GM20431 (cell line): ENCODE results near the gene UBTD2.
"Not testable (repeated sequence)": the region's sequence is repeated elsewhere in the genome, so short reads cannot be mapped to it uniquely, and the experiment has no call there.

Source experiments
- in situ Hi-C: fragments of 300-500 bp; cut with MseI, MboI; formaldehyde crosslinking; loops from one replicate; pipeline ENCODE4 v1.15.0; 2020; ENCODE audit warnings: low sequenced_read_pairs; ENCODE audit not compliant: unreplicated experiment

The UBTD2 gene

DNA sequence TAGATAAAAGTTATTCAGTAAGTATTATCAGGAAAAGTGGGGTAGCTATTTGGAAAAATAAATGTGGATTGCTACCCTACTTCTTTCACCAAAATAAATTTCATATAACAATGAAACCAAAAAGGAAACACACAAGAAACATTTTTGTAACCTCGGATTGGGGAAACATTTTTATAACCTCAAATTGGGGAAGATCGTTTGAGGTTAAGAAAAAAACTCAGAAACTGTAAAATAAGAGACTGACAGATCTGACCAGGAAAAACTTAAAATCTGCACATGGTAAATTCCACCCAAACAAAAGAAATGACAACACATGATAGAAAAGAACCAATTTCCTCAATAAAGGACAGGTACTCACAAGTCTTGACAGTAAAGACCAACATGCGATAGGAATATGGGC is 76.1 kb downstream of the UBTD2 start:
- in situ Hi-C loops: no loop called here

DNA sequence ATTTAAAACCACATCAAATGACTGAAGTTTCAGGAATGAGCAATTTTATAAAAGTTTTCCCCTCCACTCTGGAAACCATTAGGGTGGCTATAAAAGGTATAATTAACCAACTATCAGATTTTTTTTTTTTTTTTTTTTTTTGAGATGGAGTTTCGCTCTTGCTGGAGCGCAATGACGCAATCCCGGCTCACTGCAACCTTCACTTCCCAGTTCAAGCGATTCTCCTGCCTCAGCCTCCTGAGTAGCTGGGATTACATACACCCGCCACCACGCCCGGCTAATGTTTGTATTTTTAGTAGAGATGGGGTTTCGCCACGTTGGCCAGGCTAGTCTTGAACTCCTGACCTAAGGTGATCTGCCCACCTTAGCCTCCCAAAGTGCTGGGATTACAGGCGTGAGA is 77.6 kb downstream of the UBTD2 start:
- in situ Hi-C loops: not testable (repeated sequence)

DNA sequence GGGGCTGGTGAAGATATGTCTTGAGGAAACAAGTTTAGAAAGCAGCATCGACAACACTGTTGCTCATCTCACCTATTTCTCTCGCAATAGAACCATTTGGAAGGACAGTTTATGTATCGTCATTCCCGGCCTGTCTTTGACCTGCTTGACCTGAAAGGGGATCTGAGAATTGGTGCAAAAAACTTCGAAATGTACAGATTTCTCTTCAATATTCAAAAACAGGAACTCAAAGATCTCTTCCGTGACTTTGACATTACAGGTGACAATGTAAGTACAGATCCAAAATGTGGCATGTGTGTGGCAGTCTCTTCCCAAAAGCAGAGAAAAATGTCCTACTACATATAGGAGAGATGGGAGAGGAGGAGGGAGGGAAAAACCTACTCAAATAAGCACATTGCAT is 83.1 kb downstream of the UBTD2 start:
- in situ Hi-C loops: no loop called here

DNA sequence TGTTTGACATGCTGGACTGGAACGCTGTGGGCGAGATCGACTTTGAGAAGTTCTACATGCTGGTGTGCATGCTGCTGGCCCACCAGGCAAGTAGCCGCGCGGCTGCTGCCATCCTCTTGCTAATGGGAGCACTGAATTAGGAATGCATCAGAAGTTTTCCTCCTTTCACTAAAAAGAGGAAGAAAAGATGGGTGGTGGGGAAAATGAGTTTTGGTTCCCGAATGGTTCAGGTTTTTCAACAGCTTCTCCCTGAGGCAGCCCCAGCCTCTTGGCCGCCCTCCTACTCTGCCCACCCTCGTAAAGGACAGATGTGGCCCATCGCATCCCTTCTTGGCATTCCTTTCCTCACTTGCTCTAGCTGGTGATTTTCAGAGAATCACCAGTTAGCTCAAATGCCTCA is 84.1 kb downstream of the UBTD2 start:
- in situ Hi-C loops: no loop called here

DNA sequence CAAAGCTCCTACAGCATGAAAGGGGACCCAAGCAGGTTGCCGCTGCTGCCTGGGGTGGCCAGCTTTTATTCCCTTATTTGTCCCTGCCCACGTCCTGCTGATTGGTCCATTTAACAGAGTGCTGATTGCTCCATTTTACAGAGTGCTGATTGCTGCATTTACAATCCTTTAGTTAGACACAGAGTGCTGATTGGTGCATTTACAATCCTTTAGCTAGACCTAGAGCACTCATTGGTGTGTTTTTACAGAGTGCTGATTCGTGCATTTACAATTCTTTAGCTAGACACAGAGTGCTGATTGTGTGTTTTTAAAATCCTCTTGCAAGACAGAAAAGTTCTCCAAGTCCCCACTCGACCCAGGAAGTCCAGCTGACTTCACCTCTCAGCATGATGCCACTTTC is 85.8 kb downstream of the UBTD2 start:
- in situ Hi-C loops: not testable (repeated sequence)

DNA sequence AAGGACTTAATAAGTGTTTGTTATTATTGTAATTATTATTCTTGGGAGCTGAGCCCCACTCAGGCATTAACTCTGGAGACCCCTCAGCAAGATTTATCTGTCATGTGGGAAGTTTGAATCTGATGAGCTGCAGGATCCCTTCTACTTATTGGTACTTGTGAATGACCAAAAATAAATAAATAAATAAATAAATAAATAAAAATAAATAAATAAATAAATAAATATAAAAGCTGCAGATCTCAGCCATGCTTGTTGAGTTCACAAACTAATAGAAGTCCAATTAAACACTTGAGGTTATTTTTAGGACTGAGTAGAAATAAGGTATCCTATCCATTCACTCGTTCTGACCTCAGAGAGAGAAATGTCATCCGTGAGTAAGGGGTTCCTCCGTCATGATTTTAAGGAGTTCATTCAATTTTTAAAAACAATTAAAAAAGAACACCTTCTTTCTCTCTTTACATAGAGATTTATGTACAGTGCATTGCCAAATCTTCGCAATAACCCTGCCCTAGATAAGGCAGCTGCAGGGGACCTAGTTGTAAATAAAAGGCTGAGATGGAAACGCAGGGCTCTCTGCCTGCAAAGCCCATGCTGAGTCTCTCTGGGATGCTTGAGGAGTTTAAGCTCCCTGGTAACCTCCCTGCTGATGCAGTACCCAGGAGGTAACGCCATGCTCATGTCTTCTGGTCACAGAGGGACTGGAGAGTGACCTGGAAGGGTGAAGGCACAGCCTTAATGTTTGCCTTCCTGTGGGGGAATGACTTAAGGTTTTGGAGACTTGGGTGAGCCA is 88.4 kb downstream of the UBTD2 start:
- in situ Hi-C loops: no loop called here

DNA sequence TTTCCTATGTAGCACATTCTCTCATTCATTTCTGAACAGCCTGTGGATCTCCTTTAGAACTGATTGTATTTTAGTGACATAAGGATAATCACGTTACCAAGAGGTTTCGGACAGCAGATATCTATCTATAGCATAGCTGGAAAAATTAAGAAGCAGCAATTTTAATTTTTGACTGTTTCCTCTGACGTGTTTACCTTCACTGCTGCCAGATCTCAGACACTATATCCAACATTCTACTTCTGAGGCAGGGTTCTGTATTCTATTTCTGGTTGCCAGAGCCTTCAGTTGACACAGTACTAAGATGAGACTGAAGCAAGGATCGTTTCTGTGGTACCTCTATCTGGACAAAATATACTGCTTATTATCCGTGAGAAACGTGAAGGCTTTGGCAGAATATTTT is 89.7 kb downstream of the UBTD2 start, which contains the start of gene EFCAB9:
TSS of gene EFCAB9 (plus strand) at position 301 of the 400 bp plus-strand sequence. CDS start at position 302, 1 bp downstream.
- in situ Hi-C loops: no loop called here

DNA sequence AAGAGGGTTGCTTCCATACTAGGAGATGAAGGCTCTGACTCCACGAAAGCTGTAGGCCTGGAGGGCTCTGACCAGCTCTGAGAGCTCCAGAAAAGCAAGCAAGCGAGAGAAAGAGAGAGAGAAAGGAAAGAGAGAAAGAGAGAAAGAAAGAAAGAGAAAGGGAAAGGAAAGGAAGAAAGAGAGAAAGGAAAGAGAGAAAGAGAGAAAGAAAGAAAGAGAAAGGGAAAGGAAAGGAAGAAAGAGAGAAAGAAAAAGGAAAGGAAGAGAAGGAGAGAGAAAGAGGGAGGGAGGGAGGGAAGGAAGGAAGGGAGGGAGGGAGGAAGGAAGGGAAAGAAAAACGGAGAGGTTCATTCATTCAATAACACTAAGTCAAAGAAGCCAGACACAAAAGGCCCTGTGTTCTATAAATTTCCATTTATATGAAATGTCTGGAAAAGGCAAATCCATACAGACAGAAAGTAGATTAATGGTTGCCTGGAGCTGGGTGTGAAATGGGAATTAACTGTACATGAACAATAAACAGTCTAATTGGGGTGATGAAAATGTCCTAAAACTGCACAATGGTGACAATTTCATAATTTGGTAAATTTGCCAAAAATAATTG is 93.8 kb downstream of the UBTD2 start:
- in situ Hi-C loops: loop anchor here (5.0 kb wide), 1 partner anchor 87 kb away; no protein-coding TSS in a partner anchor

DNA sequence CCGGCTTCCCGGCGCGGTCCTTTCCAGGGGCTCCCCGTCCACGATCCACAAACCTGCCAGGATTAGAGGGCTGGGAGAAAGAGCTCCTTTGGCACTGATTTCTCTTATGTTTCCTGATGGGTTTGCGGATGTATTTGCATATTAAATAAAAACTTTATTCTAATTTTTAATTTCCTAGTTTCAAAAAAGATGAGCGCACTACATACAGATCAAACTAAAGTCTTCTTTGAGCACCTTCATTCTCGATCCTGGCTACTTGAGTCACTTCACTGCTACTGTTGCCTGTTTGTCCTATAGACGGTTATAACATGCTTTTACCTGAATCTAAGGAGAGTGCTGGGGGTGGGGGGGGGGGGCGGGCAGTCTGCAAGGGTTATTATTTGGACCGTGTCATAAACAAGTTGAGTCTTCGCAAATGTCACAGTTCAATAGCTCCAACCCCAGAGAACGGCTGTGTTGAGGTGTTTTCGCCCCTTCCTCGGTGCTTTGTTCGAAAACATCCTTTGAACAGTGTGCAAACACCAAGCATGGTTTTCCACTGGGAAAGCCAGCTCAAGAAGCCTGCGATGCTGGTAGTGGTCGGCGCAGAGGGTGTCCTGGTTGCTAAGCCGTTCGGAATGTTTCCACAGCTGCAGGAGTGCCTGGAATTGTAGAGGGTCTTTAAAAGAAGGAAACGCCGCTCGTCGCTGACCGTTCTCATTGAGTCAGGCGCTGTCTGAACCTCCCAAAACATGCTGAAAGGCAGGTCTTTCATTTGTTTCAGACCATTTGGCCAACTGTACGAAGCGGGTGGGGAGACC is 94.5 kb downstream of the UBTD2 start:
- in situ Hi-C loops: loop anchor here (5.0 kb wide), 1 partner anchor 87 kb away; no protein-coding TSS in a partner anchor

DNA sequence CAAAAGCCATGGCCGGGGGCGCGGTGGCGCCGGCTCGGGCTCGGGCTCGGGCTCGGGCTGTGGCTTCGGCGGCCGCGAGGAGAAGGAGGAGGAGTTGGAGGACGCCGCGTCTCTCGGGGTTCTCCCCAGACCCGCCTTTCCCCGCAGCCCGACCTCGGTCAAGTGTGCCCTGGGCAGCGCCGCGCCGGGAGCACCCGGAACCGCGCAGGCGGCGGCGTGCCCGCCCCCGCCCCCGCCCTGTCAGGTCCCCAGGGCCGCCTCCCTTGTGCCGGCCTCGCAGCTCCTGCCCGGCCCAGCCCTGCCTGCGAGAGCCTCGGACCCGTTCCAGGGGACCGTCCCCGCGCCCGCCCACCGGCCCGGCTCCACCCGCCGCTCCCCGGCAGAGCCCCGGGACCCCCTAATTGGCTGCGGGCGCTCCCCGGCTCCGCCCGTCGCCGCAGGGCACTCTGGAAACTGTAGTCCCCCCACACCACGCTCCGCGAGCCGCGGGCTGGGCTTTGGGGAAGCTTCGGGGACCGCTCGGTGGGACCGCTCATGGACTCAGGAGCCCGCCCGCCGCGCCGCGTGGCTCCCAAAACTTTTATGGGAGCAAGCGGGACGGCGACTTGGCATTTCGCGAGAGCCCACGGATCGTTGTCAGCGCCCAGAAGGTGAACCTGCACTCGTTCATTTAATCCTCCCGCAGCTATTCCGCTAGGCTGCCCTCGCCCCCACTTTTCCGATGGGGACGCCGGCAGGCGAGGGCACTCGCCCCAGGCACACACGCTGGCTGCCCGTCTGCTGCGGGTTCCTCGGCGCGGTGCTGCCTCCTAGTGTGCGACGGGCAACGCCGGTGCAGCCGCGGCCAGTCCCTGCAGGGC is 95.3 kb downstream of the UBTD2 start, which contains the start of gene STK10:
TSS of gene STK10 (minus strand) at position 192 of the 860 bp plus-strand sequence. CDS start at position 10, 182 bp downstream.
- in situ Hi-C loops: loop anchor here (5.0 kb wide), 1 partner anchor 86 kb away; no protein-coding TSS in a partner anchor

DNA sequence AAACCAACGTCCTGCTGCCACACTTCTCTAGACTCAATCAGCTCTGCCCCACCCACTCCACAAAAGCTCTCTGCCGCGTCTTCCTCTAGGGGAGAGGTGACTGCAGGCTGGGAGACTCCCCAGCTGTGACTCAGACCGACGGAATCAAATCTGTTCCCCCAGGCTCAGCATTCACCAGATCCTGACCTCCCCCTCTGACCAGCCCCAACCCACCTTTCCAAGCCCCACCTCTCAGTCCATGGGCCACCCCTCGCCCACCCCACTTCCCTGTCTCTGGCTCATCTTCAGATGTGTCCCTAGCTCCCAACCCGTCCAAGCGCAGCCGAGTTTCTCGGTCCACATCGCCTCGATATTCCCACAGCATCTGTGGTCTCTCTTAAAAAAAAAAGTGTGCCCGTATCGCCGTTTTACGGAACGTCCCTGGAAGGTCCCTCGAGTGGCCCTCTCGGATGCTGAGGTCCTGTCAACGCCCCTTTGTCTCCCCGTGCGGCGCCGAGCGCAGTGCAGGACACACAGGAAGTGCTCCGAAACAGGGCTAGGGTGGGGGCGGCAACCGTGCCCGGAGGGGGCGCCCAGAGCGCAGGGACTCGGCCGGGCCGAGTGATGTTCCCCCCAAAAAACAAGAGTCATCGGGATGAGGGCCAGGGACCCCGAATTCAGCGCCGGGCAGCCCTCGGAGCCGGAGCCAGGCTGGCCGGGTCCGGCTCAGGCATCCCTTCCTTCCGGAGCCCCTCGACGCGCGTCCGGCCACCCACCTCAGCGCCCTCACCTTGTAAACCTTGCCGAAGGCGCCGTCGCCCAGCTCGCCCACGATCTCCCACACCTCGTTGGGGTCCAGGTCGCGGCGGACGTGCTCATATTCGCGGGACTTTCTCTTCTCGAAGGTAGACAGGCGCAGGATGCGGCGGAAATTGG is 96.2 kb downstream of the UBTD2 start:
- in situ Hi-C loops: loop anchor here (5.0 kb wide), 1 partner anchor 85 kb away; no protein-coding TSS in a partner anchor

DNA sequence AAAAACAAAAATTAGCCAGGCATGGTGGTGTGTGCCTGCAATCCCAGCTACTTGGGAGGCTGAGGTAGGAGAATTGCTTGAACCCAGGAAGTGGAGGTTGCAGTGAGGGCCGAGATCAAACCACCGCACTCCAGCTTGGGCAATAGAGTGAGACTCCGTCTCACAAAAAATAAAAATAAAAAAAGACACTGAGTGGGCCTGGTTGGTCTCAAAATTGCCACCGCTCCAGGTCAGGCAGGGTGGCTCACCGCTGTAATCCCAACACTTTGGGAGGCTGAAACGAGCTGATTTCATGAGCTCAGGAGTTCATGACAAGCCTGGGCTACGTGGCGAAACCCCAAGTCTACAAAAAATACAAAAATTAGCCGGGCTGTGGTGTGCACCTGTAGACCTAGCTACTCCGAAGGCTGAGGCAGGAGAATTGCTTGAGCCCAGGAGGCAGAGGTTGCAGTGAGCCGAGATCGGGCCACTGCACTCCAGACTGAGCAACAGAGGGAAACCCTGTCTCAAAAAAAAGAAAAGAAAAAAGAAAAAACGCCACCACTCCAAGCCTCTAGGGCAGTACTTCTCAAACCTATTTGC is 97.4 kb downstream of the UBTD2 start:
- in situ Hi-C loops: loop anchor here (5.0 kb wide), 1 partner anchor 84 kb away; no protein-coding TSS in a partner anchor

DNA sequence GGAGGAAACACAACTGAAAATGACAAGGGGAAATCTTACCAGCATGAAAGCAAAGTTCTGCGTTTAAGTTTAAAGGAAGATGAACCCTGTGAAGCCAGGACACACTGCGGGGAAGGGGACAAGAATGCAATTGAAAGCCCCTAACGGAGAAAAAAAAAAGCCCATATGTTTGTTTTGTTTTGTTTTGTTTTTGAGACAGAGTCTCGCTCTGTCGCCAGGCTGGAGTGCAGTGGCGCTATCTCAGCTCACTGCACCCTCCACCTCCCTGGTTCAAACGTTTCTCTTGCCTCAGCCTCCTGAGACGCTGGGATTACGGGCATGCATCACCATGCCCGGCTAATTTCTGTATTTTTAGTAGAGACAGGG is 98.5 kb downstream of the UBTD2 start:
- in situ Hi-C loops: loop anchor here (5.0 kb wide), 1 partner anchor 83 kb away; no protein-coding TSS in a partner anchor

DNA sequence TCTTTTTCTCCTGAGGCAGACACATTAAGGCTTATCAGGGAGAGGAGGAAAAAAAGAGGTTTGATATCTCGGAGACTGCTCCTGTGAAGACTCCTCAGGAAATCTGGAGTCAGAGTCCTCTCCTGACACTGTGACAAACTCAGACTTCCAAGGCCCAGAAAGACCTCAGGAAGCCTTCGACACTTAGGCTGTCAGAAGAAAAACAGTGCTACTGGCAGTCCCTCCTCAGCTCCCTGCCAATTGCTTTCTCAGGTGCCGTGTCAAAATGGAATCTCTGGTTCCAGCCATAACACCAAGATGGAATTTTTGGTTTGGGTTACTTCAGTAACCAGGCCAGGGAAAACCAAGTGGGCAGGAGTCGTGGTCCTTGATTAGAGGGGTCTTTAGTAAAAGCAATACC is 99.7 kb downstream of the UBTD2 start:
- in situ Hi-C loops: no loop called here

DNA sequence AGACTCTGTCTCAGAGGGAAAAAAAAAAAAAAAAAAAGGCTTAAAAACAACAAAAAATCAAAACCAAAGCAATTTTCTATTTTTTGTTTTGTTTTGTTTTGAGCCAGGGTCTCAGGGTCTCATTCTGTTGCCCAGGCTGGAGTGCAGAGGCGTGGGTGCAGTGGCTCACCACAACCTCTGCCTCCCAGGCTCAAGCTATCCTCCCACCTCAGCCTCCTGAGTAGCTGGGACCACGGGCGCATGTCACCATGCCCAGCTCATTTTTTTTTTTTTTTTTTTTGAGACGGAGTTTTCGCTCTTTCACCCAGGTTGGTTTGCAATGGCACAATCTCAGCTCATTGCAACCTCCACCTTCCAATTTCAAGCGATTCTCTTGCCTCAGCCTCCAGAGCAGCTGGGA is 101.3 kb downstream of the UBTD2 start:
- in situ Hi-C loops: no loop called here

DNA sequence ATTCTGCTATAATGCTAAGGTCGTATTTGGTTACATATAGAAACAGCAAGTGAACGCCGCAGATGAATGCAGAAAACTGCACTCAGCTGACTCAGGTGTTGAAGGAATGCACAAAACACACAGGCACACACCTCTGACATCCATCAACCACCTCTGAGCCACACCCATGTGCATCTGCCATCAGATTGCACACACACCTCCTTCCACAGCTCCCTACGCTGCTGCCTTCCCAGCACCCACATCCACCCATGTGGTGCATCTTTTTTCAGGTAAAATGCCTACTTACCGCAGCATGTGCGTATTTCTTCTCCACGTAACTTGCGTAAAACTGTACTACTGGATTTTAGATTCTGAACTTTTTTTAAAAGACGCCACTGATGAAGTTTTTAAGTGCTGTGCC is 102.6 kb downstream of the UBTD2 start:
- in situ Hi-C loops: no loop called here

DNA sequence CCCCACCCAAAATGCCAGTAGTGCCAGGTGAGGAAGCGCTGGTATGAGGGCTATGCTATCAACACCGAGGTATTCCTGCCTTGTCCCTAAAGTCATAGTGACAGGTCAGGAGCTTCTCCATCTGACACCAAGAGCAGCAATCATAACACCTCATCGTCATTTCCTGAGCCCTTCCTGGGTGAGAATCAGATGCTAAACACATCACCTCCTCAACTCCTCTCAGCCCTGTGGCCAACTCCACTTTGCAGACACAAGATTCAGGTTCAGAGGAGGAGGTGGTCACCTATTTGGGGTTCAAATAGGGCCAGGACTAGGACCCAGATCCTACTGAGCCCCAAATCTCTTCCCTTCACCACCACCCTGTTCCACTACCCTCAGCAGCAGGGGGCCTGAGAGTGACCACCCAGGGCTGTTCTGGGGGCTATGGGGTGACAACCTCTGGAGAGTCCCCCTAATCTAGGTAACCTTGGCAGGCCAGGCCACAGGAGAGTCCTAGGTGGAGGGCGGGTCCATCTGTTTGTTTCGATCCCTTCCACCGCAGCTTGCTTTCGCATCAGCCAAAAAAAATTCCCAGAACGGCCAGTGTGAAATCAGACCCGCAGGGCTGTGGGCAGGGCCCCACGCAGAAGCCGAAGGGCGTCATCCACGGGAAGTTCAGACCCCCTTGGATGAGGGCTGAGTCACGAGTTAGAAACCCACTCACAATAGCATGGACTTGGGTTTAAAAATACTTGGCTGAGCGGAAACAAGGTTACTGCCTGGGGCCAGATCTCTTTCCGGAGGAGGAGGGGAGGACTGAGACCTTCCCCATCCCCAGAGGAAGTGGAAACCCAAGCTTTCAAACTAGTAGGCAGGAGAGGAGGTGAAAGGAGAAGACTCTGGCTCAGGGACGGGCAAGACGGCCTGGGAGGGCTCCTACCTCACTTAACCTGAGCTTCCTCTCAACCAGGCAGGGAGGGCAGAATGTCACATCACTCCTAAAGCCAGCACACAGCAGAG is 104.3 kb downstream of the UBTD2 start:
- in situ Hi-C loops: no loop called here
